PC-3 (cell line): ENCODE measurements around the gene DNMBP. TPM values are rescaled to one million over a fixed set of nuclear protein-coding genes. Genes with fewer than 3 reads are reported as not detected.
"Not testable (repeated sequence)": the region's sequence is repeated elsewhere in the genome, so short reads cannot be mapped to it uniquely, and the experiment has no call there.

Source experiments
- ATAC-seq: fragments of 200-7000 bp; cut with Tn5 transposase; 2 replicates; pipeline ENCODE4 v1.9.1; 2020; ENCODE audit warnings: mild to moderate bottlenecking, moderate library complexity
- BruUV-seq: library from RNA; stranded (reverse); fragments of 400-500 nt; replicated peaks from 2 replicates; lab custom pipeline; 2021; lab: Mats Ljungman, UMichigan
- CTCF ChIA-PET: fragments of 300-600 bp; sonication (Branson Sonifier 250); formaldehyde crosslinking; loops from one replicate; lab custom pipeline; 2022; ENCODE audit warnings: antibody characterized with exemption; lab: Charles Lee
- POLR2A ChIA-PET: fragments of 300-600 bp; sonication (Branson Sonifier 250); formaldehyde crosslinking; loops from one replicate; lab custom pipeline; 2022; ENCODE audit warnings: antibody characterized with exemption; ENCODE audit not compliant: unreplicated experiment; lab: Charles Lee
- DNase-seq: peaks from one replicate; pipeline ENCODE4 v3.0.0-alpha.2; 2015
- H2AFZ ChIP-seq: fragments of 300-600 bp; sonication (generic); 2 replicates; pipeline ENCODE4 v1.6.0; 2016; ENCODE audit warnings: antibody characterized with exemption, low read length
- H3F3A ChIP-seq: fragments of 300-600 bp; sonication (generic); one replicate; pipeline ENCODE4 v1.6.0; 2017; ENCODE audit warnings: antibody characterized with exemption, low read length, control low read depth, mild to moderate bottlenecking; ENCODE audit not compliant: unreplicated experiment
- H3K27ac ChIP-seq: fragments of 300-600 bp; sonication (generic); 2 replicates; pipeline ENCODE4 v1.5.1; 2016; ENCODE audit warnings: mild to moderate bottlenecking, low read length
- H3K27me3 ChIP-seq: fragments of 300-600 bp; sonication (generic); 2 replicates; pipeline ENCODE4 v1.6.1; 2016; ENCODE audit warnings: low read length, mixed read lengths
- H3K36me3 ChIP-seq: fragments of 300-600 bp; sonication (generic); 2 replicates; pipeline ENCODE4 v1.6.1; 2016; ENCODE audit warnings: low read depth, mixed run types, low read length, mixed read lengths
- H3K4me1 ChIP-seq: fragments of 300-600 bp; sonication (generic); 2 replicates; pipeline ENCODE4 v1.5.1; 2016; ENCODE audit warnings: low read length; ENCODE audit not compliant: insufficient read depth
- H3K4me2 ChIP-seq: fragments of 300-600 bp; sonication (generic); 2 replicates; pipeline ENCODE4 v1.6.0; 2016; ENCODE audit warnings: low read length
- H3K4me3 ChIP-seq: fragments of 300-600 bp; sonication (generic); 2 replicates; pipeline ENCODE4 v1.5.1; 2016; ENCODE audit warnings: mild to moderate bottlenecking, low read length, mixed read lengths
- H3K79me2 ChIP-seq: fragments of 300-600 bp; sonication (generic); 2 replicates; pipeline ENCODE4 v1.6.1; 2017; ENCODE audit warnings: low read length, mixed read lengths
- H3K9ac ChIP-seq: fragments of 300-600 bp; sonication (generic); 2 replicates; pipeline ENCODE4 v1.6.0; 2016; ENCODE audit warnings: mild to moderate bottlenecking, low read length
- H3K9me2 ChIP-seq: fragments of 300-600 bp; sonication (generic); replicated peaks from 2 replicates; pipeline ENCODE4 v1.6.1; 2016; ENCODE audit warnings: mixed run types, low read length, mixed read lengths
- H3K9me3 ChIP-seq: fragments of 300-600 bp; sonication (generic); 2 replicates; pipeline ENCODE4 v1.6.1; 2016; ENCODE audit warnings: low read length, mixed read lengths
- H4K20me1 ChIP-seq: fragments of 300-600 bp; sonication (generic); 2 replicates; pipeline ENCODE4 v1.6.1; 2016; ENCODE audit warnings: low read length, mixed read lengths
- CTCF ChIP-seq: fragments of 300-600 bp; sonication (generic); conservative IDR thresholded peaks from 2 replicates; pipeline ENCODE4 v1.5.1; 2017; ENCODE audit warnings: antibody characterized with exemption, low read depth, mild to moderate bottlenecking, low read length
- EZH2 ChIP-seq: fragments of 300-600 bp; sonication (generic); IDR thresholded peaks from one replicate; pipeline ENCODE4 v1.6.1; 2017; ENCODE audit warnings: antibody characterized with exemption, mild to moderate bottlenecking, low read length; ENCODE audit not compliant: unreplicated experiment
- EZH2phosphoT487 ChIP-seq: fragments of 300-600 bp; sonication (generic); IDR thresholded peaks from 2 replicates; pipeline ENCODE4 v1.6.1; 2018; ENCODE audit warnings: mild to moderate bottlenecking, antibody characterized with exemption, low read length, borderline replicate concordance
- intact Hi-C: fragments of 100-400 bp; cut with micrococcal nuclease; formaldehyde crosslinking; loops from 2 replicates; pipeline ENCODE4 v1.9.0; 2023
- total RNA-seq: library from RNA; depleted of rRNA; stranded (reverse); fragments of >200 nt; gene quantifications from 2 replicates; pipeline ENCODE4 v1.2.3, GENCODE V29; 2014

The DNMBP gene
- total RNA-seq, 1 experiment from 2014 or later, result 6.2 TPM

- ATAC-seq (no peak), DNase-seq (no peak)
- H3K9ac ChIP-seq, result no peak overlapping the region
- CTCF ChIA-PET, result no interaction called here
- TF ChIP-seq EZH2phosphoT487 (no peak), EZH2 (no peak), CTCF (no peak)
- H3K4me3 ChIP-seq, result no peak overlapping the region
- no peaks in the 10 kb centered on the region for H3K79me2 ChIP-seq
- H3K9me2 ChIP-seq, result no peaks in the 10 kb centered on the region
- no peak overlapping the region for H3K27ac ChIP-seq
- no TSS peak for BruUV-seq
- POLR2A ChIA-PET, result no interaction called here
- H3K36me3 ChIP-seq, result peaks cover 8% of the 10 kb centered on the region
- no peaks in the 10 kb centered on the region for H3F3A ChIP-seq
- H2AFZ ChIP-seq, result no peak overlapping the region
- H3K9me3 ChIP-seq, result no peaks in the 10 kb centered on the region
- intact Hi-C loops, result no loop called here
- H3K4me2 ChIP-seq, result no peak overlapping the region
- peaks cover 1% of the 10 kb centered on the region; the same call in 1 of the 2 replicates for H3K4me1 ChIP-seq
- no peaks in the 10 kb centered on the region for H3K27me3 ChIP-seq
- no peaks in the 10 kb centered on the region for H4K20me1 ChIP-seq
These were observed 50.9 kb downstream of the DNMBP start for GRCh38 chr10:99958806-99959205.

- Histone ChIP-seq H4K20me1 (no peaks in the 10 kb centered on the region), H3K4me1 (no peaks in the 10 kb centered on the region), H3K79me2 (no peaks in the 10 kb centered on the region), H3K27ac (no peak overlapping the region), H3K4me3 (no peak overlapping the region), H3K27me3 (no peaks in the 10 kb centered on the region), H3F3A (no peaks in the 10 kb centered on the region), H2AFZ (no peak overlapping the region), H3K4me2 (no peak overlapping the region), H3K9me3 (no peaks in the 10 kb centered on the region), H3K9me2 (no peaks in the 10 kb centered on the region), H3K9ac (no peak overlapping the region), H3K36me3 (peaks cover 8% of the 10 kb centered on the region)
- no peak for TF ChIP-seq EZH2phosphoT487
- TF ChIP-seq EZH2, result no peak
- TF ChIP-seq CTCF, result no peak
- intact Hi-C loops, result no loop called here
- ATAC-seq, result no peak
- DNase-seq, result no peak
- ChIA-PET POLR2A (no interaction called here), CTCF (no interaction called here)
- BruUV-seq, result no TSS peak
These were observed 51.4 kb downstream of the DNMBP start for GRCh38 chr10:99958302-99958701.

GRCh38 chr10:99953510-99953909 lies 56.2 kb downstream of the DNMBP start:
- not testable (repeated sequence) for H3K27me3 ChIP-seq

More at GRCh38 chr10:99953510-99953909, 56.2 kb downstream of the DNMBP start:
- POLR2A ChIA-PET, ATAC-seq, H4K20me1 ChIP-seq, H3K9me2 ChIP-seq, H2AFZ ChIP-seq, intact Hi-C loops, H3K4me2 ChIP-seq, CTCF ChIA-PET, H3K36me3 ChIP-seq, H3K4me3 ChIP-seq, H3K9ac ChIP-seq, H3K9me3 ChIP-seq, H3K27ac ChIP-seq, H3K4me1 ChIP-seq, H3K79me2 ChIP-seq, H3F3A ChIP-seq, DNase-seq, BruUV-seq: not testable (repeated sequence)
